ENCODE results near the gene GPATCH2.
"Not testable (repeated sequence)": the region's sequence is repeated elsewhere in the genome, so short reads cannot be mapped to it uniquely, and the experiment has no call there.

Gene GPATCH2

DNA sequence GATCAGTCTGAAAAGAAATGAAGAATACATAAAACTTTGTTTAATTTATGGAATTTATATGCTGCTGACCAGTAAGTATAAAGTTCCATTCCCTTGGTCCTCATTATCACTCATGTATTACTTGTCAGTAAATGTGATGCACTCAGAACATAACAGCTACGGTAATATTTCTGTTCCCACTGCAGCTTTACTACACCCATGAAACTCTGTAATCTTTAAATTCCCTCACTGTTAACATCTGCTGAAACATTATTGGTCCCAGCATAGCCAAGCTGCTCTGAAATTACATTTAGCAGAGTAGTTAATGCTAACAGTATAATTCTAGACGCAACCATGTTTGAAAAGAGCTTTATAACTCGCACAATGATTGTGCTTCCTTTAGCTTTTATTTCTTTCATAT is 238.4 kb downstream of the GPATCH2 start:
- no peak overlapping the region for H3K9ac ChIP-seq (ENCODE audit: low read length)
- H3K4me1 ChIP-seq (ENCODE audit: low read length), result peaks cover 19% of the 10 kb centered on the region
- TF ChIP-seq, protein P1, sequence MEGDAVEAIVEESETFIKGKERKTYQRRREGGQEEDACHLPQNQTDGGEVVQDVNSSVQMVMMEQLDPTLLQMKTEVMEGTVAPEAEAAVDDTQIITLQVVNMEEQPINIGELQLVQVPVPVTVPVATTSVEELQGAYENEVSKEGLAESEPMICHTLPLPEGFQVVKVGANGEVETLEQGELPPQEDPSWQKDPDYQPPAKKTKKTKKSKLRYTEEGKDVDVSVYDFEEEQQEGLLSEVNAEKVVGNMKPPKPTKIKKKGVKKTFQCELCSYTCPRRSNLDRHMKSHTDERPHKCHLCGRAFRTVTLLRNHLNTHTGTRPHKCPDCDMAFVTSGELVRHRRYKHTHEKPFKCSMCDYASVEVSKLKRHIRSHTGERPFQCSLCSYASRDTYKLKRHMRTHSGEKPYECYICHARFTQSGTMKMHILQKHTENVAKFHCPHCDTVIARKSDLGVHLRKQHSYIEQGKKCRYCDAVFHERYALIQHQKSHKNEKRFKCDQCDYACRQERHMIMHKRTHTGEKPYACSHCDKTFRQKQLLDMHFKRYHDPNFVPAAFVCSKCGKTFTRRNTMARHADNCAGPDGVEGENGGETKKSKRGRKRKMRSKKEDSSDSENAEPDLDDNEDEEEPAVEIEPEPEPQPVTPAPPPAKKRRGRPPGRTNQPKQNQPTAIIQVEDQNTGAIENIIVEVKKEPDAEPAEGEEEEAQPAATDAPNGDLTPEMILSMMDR (IDR thresholded peaks at IDR 0.05; ENCODE audit: low read depth, low read length), result no peak
- H2AFZ ChIP-seq (ENCODE audit: low read depth, low read length), result no peak overlapping the region
- peaks cover 5% of the 10 kb centered on the region; the same call in 1 of the 2 replicates for H3K9me3 ChIP-seq (ENCODE audit: insufficient read depth, low read length)
- H3K79me2 ChIP-seq (ENCODE audit: low read length), result no peaks in the 10 kb centered on the region
- no peaks in the 10 kb centered on the region for H4K20me1 ChIP-seq (ENCODE audit: insufficient read depth, low read length)
- no peak overlapping the region for H3K4me2 ChIP-seq (ENCODE audit: low read length)
- no peak overlapping the region for H3K4me3 ChIP-seq (ENCODE audit: low read length)
- peaks cover 22% of the 10 kb centered on the region for H3K27me3 ChIP-seq (ENCODE audit: low read depth, low read length)
- H3K36me3 ChIP-seq (replicated peaks; ENCODE audit: low read depth, low read length), result no peaks in the 10 kb centered on the region
- H3K27ac ChIP-seq (ENCODE audit: low read length), result no peak overlapping the region

DNA sequence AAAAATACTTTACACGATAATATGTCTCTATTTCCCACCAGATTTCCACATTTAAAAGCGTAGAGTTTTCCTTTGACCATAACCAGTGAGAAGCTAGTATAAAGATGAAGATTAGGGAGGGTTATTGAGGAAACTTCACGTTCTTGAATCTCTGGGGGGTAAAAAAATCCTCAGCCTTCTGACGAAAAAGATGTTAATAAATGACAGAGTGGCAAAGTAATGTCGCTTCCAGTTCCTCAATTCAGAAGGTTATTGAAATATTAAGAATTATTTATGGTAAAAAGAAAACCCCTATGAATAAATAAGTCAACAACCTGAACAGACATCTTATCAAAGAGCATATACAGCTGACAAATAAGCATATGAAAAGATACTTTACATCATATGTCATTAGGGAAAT is 241.0 kb downstream of the GPATCH2 start:
- Histone ChIP-seq H3K4me1 (ENCODE audit: low read length) (peaks cover 19% of the 10 kb centered on the region), H3K4me3 (ENCODE audit: low read length) (peak overlapping the region; percentile 49), H3K79me2 (ENCODE audit: low read length) (no peaks in the 10 kb centered on the region), H2AFZ (ENCODE audit: low read depth, low read length) (peak overlapping the region; percentile 60), H3K4me2 (ENCODE audit: low read length) (peak overlapping the region; percentile 71), H4K20me1 (ENCODE audit: insufficient read depth, low read length) (no peaks in the 10 kb centered on the region), H3K27ac (ENCODE audit: low read length) (peak overlapping the region; percentile 26; the same call in 1 of the 2 replicates), H3K9me3 (ENCODE audit: insufficient read depth, low read length) (peaks cover 5% of the 10 kb centered on the region; the same call in 1 of the 2 replicates), H3K36me3 (replicated peaks; ENCODE audit: low read depth, low read length) (no peaks in the 10 kb centered on the region), H3K9ac (ENCODE audit: low read length) (no peak overlapping the region), H3K27me3 (ENCODE audit: low read depth, low read length) (peaks cover 32% of the 10 kb centered on the region)
- TF ChIP-seq, protein P1 (IDR thresholded peaks at IDR 0.05; ENCODE audit: low read depth, low read length), result no peak
- no peak for TF ChIP-seq EZH2phosphoT487 (IDR thresholded peaks at IDR 0.05; ENCODE audit: low read depth)

DNA sequence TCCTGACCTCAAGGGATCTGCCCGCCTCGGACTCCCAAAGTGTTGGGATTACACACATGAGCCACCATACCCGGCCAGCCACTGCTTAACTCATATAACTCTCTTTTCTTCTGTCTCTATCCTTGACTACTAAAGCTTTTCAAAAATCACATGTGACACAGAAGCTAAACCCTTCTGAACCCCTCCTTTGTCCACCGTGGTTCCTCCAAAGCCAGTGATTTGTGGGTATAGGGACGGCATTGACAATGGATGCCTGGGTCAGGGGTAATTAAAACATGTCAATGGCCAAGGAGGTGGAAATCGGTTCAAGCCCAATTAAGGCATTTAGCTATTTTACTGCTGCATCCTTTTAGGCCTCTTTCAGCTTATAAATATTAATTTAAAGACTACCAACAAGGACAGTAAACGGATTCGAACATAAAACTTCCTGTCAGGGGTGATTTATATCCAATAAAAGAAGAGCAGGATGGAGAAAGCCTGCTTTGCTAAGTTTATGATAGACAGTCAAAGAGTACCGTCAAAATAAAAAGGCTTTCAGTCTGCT is 242.3 kb downstream of the GPATCH2 start:
- Histone ChIP-seq H3K9me3 (ENCODE audit: insufficient read depth, low read length) (peaks cover 5% of the 10 kb centered on the region; the same call in 1 of the 2 replicates), H3K4me3 (ENCODE audit: low read length) (no peak overlapping the region), H2AFZ (ENCODE audit: low read depth, low read length) (no peak overlapping the region), H3K36me3 (replicated peaks; ENCODE audit: low read depth, low read length) (no peaks in the 10 kb centered on the region), H3K27me3 (ENCODE audit: low read depth, low read length) (peaks cover 32% of the 10 kb centered on the region), H3K4me1 (ENCODE audit: low read length) (peaks cover 19% of the 10 kb centered on the region), H4K20me1 (ENCODE audit: insufficient read depth, low read length) (no peaks in the 10 kb centered on the region), H3K9ac (ENCODE audit: low read length) (no peak overlapping the region), H3K27ac (ENCODE audit: low read length) (no peak overlapping the region), H3K4me2 (ENCODE audit: low read length) (no peak overlapping the region), H3K79me2 (ENCODE audit: low read length) (no peaks in the 10 kb centered on the region)
- no peak for TF ChIP-seq EZH2phosphoT487 (IDR thresholded peaks at IDR 0.05; ENCODE audit: low read depth)
- TF ChIP-seq, protein P1 (IDR thresholded peaks at IDR 0.05; ENCODE audit: low read depth, low read length), result no peak

DNA sequence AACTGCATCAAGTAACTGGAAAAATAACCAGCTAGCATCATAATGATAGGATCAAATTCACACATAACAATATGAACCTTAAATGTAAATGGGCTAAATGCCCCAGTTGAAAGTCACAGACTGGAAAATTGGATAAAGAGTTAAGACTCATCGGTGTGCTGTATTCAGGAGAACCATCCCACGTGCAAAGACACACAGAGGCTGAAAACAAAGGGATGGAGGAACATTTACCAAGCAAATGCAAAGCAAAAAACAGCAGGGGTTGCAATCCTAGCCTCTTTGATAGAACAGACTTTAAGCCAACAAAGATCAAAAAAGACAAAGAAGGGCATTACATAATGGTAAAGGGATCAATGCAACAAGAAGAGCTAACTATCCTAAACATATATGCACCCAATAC is 249.1 kb downstream of the GPATCH2 start:
- not testable (repeated sequence) for H3K36me3 ChIP-seq (replicated peaks; ENCODE audit: low read depth, low read length); H3K4me3 ChIP-seq (ENCODE audit: low read length); H3K4me1 ChIP-seq (ENCODE audit: low read length); H2AFZ ChIP-seq (ENCODE audit: low read depth, low read length); H3K4me2 ChIP-seq (ENCODE audit: low read length); H3K9ac ChIP-seq (ENCODE audit: low read length); H4K20me1 ChIP-seq (ENCODE audit: insufficient read depth, low read length); H3K27me3 ChIP-seq (ENCODE audit: low read depth, low read length); H3K79me2 ChIP-seq (ENCODE audit: low read length); H3K9me3 ChIP-seq (ENCODE audit: insufficient read depth, low read length); H3K27ac ChIP-seq (ENCODE audit: low read length)

DNA sequence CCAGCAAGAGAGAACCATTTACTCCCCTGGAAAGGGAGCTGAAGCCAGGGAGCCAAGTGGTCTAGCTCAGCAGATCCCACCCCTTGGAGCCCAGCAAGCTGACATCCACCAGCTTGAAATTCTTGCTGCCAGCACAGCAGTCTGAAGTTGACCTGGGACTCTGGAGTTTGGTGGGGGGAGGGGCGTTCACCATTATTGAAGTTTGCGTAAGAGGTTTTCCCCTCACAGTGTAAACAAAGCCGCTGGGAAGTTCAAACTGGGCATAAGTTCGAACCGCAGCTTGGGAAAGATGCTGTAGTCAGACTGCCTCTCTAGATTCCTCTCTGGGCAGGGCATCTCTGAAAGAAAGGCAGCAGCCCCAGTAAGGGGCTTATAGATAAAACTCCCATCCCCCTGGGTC is 251.1 kb downstream of the GPATCH2 start:
- H3K36me3 ChIP-seq (replicated peaks; ENCODE audit: low read depth, low read length); H3K4me1 ChIP-seq (ENCODE audit: low read length); H3K27me3 ChIP-seq (ENCODE audit: low read depth, low read length); H3K9me3 ChIP-seq (ENCODE audit: insufficient read depth, low read length); H3K27ac ChIP-seq (ENCODE audit: low read length); H3K4me2 ChIP-seq (ENCODE audit: low read length); H3K4me3 ChIP-seq (ENCODE audit: low read length); H3K79me2 ChIP-seq (ENCODE audit: low read length); H3K9ac ChIP-seq (ENCODE audit: low read length); H4K20me1 ChIP-seq (ENCODE audit: insufficient read depth, low read length); H2AFZ ChIP-seq (ENCODE audit: low read depth, low read length): not testable (repeated sequence)

All from OCI-LY3 (cell line).